ENCODE measurements around the gene POU2AF2.

DNA sequence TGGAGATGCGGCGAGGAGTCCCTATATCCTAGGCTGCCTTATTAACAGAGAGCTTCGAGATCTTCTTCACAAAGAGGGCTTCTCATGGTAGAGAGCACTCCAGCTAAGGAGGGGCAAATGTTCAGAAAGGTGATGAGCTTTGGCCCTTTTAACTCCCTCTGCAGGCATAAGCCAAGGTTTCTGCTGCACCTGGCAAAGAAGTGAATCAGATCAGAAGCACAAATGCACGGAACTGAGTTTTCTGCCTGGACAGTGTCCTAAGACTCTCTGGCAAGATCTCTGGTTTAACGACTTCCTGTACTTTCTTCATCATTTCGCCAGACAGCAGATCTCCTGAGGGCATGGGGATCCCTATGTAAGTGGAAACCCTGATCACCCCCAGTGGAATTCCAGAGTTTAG lies 90.0 kb downstream of the POU2AF2 start:
- TF ChIP-seq, protein P1, sequence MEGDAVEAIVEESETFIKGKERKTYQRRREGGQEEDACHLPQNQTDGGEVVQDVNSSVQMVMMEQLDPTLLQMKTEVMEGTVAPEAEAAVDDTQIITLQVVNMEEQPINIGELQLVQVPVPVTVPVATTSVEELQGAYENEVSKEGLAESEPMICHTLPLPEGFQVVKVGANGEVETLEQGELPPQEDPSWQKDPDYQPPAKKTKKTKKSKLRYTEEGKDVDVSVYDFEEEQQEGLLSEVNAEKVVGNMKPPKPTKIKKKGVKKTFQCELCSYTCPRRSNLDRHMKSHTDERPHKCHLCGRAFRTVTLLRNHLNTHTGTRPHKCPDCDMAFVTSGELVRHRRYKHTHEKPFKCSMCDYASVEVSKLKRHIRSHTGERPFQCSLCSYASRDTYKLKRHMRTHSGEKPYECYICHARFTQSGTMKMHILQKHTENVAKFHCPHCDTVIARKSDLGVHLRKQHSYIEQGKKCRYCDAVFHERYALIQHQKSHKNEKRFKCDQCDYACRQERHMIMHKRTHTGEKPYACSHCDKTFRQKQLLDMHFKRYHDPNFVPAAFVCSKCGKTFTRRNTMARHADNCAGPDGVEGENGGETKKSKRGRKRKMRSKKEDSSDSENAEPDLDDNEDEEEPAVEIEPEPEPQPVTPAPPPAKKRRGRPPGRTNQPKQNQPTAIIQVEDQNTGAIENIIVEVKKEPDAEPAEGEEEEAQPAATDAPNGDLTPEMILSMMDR (IDR thresholded peaks at IDR 0.05; ENCODE audit: low read depth, low read length, missing input control) = no peak
- TF ChIP-seq FOXA2 (IDR thresholded peaks at IDR 0.05) = no peak
- TF ChIP-seq, protein P2, sequence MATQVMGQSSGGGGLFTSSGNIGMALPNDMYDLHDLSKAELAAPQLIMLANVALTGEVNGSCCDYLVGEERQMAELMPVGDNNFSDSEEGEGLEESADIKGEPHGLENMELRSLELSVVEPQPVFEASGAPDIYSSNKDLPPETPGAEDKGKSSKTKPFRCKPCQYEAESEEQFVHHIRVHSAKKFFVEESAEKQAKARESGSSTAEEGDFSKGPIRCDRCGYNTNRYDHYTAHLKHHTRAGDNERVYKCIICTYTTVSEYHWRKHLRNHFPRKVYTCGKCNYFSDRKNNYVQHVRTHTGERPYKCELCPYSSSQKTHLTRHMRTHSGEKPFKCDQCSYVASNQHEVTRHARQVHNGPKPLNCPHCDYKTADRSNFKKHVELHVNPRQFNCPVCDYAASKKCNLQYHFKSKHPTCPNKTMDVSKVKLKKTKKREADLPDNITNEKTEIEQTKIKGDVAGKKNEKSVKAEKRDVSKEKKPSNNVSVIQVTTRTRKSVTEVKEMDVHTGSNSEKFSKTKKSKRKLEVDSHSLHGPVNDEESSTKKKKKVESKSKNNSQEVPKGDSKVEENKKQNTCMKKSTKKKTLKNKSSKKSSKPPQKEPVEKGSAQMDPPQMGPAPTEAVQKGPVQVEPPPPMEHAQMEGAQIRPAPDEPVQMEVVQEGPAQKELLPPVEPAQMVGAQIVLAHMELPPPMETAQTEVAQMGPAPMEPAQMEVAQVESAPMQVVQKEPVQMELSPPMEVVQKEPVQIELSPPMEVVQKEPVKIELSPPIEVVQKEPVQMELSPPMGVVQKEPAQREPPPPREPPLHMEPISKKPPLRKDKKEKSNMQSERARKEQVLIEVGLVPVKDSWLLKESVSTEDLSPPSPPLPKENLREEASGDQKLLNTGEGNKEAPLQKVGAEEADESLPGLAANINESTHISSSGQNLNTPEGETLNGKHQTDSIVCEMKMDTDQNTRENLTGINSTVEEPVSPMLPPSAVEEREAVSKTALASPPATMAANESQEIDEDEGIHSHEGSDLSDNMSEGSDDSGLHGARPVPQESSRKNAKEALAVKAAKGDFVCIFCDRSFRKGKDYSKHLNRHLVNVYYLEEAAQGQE (IDR thresholded peaks at IDR 0.05) = no peak
